CD4-positive, alpha-beta T cell (primary cell): ENCODE data around the gene PAPLN. TPM values are rescaled to one million over a fixed set of nuclear protein-coding genes. Genes with fewer than 3 reads are reported as not detected.

ENCODE experiments used
- ATAC-seq: fragments of 200-7000 bp; cut with Tn5 transposase; one replicate; pipeline ENCODE4 v1.10.0; 2022; ENCODE audit warnings: mild to moderate bottlenecking; ENCODE audit not compliant: poor library complexity
- CTCF ChIA-PET: fragments of 350-600 bp; sonication (Branson Sonifier 250); formaldehyde crosslinking; loops from one replicate; lab custom pipeline; 2021; ENCODE audit warnings: antibody characterized with exemption, inconsistent platforms; lab: Charles Lee
- POLR2A ChIA-PET: fragments of 350-600 bp; sonication (Branson Sonifier 250); formaldehyde crosslinking; loops from one replicate; lab custom pipeline; 2021; ENCODE audit warnings: antibody characterized with exemption, inconsistent platforms; lab: Charles Lee
- DNase-seq, 14 experiments: peaks; one replicate each; pipeline ENCODE4 v3.0.0-alpha.2; 2013 to 2020; ENCODE audit warnings: mixed read lengths in 2 of 14
- H3K27ac ChIP-seq, 2 donors: one replicate each; pipeline versions ENCODE4 v1.5.1 to v1.7.0; 2013; ENCODE audit warnings: low read length in 2 of 2, low read depth in 1 of 2, mild to moderate bottlenecking in 1 of 2
- H3K27me3 ChIP-seq, 2 experiments: 1 replicate in 1 of 2; 2 replicates in 1 of 2; pipeline versions ENCODE4 v1.6.1 to v1.7.0; 2013; ENCODE audit warnings: low read length in 2 of 2, control low read depth in 1 of 2, mild to moderate bottlenecking in 1 of 2, moderate library complexity in 1 of 2; ENCODE audit not compliant: insufficient read depth in 2 of 2, control insufficient read depth in 1 of 2
- H3K36me3 ChIP-seq: one replicate; pipeline ENCODE4 v1.6.1; 2013; ENCODE audit warnings: low read length, control low read depth; ENCODE audit not compliant: insufficient read depth
- H3K4me1 ChIP-seq: one replicate; pipeline ENCODE4 v1.6.1; 2013; ENCODE audit warnings: low read length, control low read depth; ENCODE audit not compliant: insufficient read depth
- H3K4me3 ChIP-seq: one replicate; pipeline ENCODE4 v1.5.1; 2013; ENCODE audit warnings: mild to moderate bottlenecking, low read length, moderate library complexity
- H3K9me3 ChIP-seq, 2 experiments: 1 replicate in 1 of 2; 2 replicates in 1 of 2; pipeline versions ENCODE4 v1.6.1 to v1.7.0; 2013; ENCODE audit warnings: low read length in 2 of 2, mild to moderate bottlenecking in 2 of 2, control low read depth in 1 of 2, moderate library complexity in 1 of 2; ENCODE audit not compliant: control insufficient read depth in 1 of 2, insufficient read depth in 1 of 2
- H3K27ac Mint-ChIP-seq: one replicate; pipeline ENCODE4 v1.8.0; 2020; ENCODE audit warnings: mixed read lengths
- H3K27me3 Mint-ChIP-seq: one replicate; pipeline ENCODE4 v1.8.0; 2021; ENCODE audit warnings: mixed read lengths
- H3K36me3 Mint-ChIP-seq: one replicate; pipeline ENCODE4 v1.8.0; 2021; ENCODE audit warnings: low read depth, mixed read lengths
- H3K4me1 Mint-ChIP-seq: one replicate; pipeline ENCODE4 v1.8.0; 2021; ENCODE audit warnings: low read depth, mixed read lengths
- H3K4me3 Mint-ChIP-seq: one replicate; pipeline ENCODE4 v1.8.0; 2020; ENCODE audit warnings: mild to moderate bottlenecking, mixed read lengths
- H3K9me3 Mint-ChIP-seq: one replicate; pipeline ENCODE4 v1.8.0; 2020; ENCODE audit warnings: mixed read lengths
- intact Hi-C, 2 experiments: fragments of 100-400 bp; cut with DNase I in 1 of 2; cut with micrococcal nuclease in 1 of 2; formaldehyde crosslinking; loops; one replicate each; pipeline versions ENCODE4 v1.15.1 to v1.9.0; 2023 to 2025; cut with DNase I, micrococcal nuclease
- total RNA-seq, 174 experiments: library from RNA in 2 of 174; stranded (reverse) in 2 of 174; gene quantifications; one replicate each; pipeline ENCODE4 v1.2.3 and lab custom pipeline; 2021 to 2026
- TF ChIP-seq, protein P1 (sequence below): fragments of 200-600 bp; IDR thresholded peaks from one replicate; pipeline ENCODE4 v1.8.0; 2022; ENCODE audit warnings: antibody characterized with exemption, mild to moderate bottlenecking

Gene PAPLN
- total RNA-seq, 2 experiments from 2014 or later: 0.05 to 0.14 TPM

GRCh38 chr14:73285979-73286378 lies 48.7 kb downstream of the PAPLN start:
- DNase-seq: no peak
- POLR2A ChIA-PET: no interaction called here
- ATAC-seq: no peak
- Mint-ChIP-seq H3K4me1 (no peaks in the 10 kb centered on the region), H3K36me3 (peaks cover 76% of the 10 kb centered on the region), H3K4me3 (no peak overlapping the region), H3K27me3 (no peaks in the 10 kb centered on the region), H3K27ac (no peak overlapping the region), H3K9me3 (no peaks in the 10 kb centered on the region)
- Histone ChIP-seq H3K4me1 (no peaks in the 10 kb centered on the region), H3K27ac (no peak overlapping the region), H3K9me3 (no peaks in the 10 kb centered on the region), H3K27me3 (no peaks in the 10 kb centered on the region), H3K36me3 (peaks cover 53% of the 10 kb centered on the region), H3K4me3 (no peak overlapping the region)
- CTCF ChIA-PET: no interaction called here
- intact Hi-C loops: no loop called here
- TF ChIP-seq, protein P1, sequence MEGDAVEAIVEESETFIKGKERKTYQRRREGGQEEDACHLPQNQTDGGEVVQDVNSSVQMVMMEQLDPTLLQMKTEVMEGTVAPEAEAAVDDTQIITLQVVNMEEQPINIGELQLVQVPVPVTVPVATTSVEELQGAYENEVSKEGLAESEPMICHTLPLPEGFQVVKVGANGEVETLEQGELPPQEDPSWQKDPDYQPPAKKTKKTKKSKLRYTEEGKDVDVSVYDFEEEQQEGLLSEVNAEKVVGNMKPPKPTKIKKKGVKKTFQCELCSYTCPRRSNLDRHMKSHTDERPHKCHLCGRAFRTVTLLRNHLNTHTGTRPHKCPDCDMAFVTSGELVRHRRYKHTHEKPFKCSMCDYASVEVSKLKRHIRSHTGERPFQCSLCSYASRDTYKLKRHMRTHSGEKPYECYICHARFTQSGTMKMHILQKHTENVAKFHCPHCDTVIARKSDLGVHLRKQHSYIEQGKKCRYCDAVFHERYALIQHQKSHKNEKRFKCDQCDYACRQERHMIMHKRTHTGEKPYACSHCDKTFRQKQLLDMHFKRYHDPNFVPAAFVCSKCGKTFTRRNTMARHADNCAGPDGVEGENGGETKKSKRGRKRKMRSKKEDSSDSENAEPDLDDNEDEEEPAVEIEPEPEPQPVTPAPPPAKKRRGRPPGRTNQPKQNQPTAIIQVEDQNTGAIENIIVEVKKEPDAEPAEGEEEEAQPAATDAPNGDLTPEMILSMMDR: no peak

- H3K27ac Mint-ChIP-seq: no peak overlapping the region
These were observed 49.3 kb downstream of the PAPLN start for GRCh38 chr14:73286598-73286997.

GRCh38 chr14:73287071-73287470 lies 49.8 kb downstream of the PAPLN start:
- Histone ChIP-seq H3K4me3 (no peak overlapping the region), H3K27ac (no peak overlapping the region), H3K4me1 (no peaks in the 10 kb centered on the region), H3K36me3 (peaks cover 46% of the 10 kb centered on the region), H3K9me3 (no peaks in the 10 kb centered on the region), H3K27me3 (no peaks in the 10 kb centered on the region)
- no peaks in the 10 kb centered on the region for H3K27me3 Mint-ChIP-seq
- intact Hi-C loops: no loop called here
- H3K36me3 Mint-ChIP-seq: peaks cover 67% of the 10 kb centered on the region
- POLR2A ChIA-PET: no interaction called here
- DNase-seq (no peak), ATAC-seq (no peak)
- H3K9me3 Mint-ChIP-seq: no peaks in the 10 kb centered on the region
- H3K27ac Mint-ChIP-seq: no peak overlapping the region
- H3K4me3 Mint-ChIP-seq: no peak overlapping the region
- CTCF ChIA-PET: no interaction called here
- TF ChIP-seq, protein P1: no peak
- H3K4me1 Mint-ChIP-seq: no peaks in the 10 kb centered on the region

More at GRCh38 chr14:73286598-73286997, 49.3 kb downstream of the PAPLN start:
- ATAC-seq (no peak), DNase-seq (no peak)
- peaks cover 48% of the 10 kb centered on the region for H3K36me3 ChIP-seq
- Mint-ChIP-seq H3K4me1 (no peaks in the 10 kb centered on the region), H3K9me3 (no peaks in the 10 kb centered on the region), H3K27me3 (no peaks in the 10 kb centered on the region), H3K36me3 (peaks cover 69% of the 10 kb centered on the region), H3K4me3 (no peak overlapping the region)
- no peak overlapping the region for H3K27ac ChIP-seq
- intact Hi-C loops: no loop called here
- H3K27me3 ChIP-seq: no peaks in the 10 kb centered on the region
- ChIA-PET POLR2A (no interaction called here), CTCF (no interaction called here)
- H3K4me3 ChIP-seq: no peak overlapping the region
- H3K4me1 ChIP-seq: no peaks in the 10 kb centered on the region
- TF ChIP-seq, protein P1: no peak
- no peaks in the 10 kb centered on the region for H3K9me3 ChIP-seq
